K562 (cell line): Measurements from ENCODE around the gene KIFC3.

Source experiments
- ARID1B ChIP-seq: fragments of 450-650 bp; IDR thresholded peaks from 2 replicates; pipeline ENCODE4 v1.6.1; 2016; ENCODE audit warnings: antibody characterized with exemption, mild to moderate bottlenecking, inconsistent platforms
- FOXA1 ChIP-seq: fragments of 450-650 bp; IDR thresholded peaks from 2 replicates; pipeline ENCODE4 v1.6.1; 2016; ENCODE audit warnings: mild to moderate bottlenecking, borderline replicate concordance
- NELFE ChIP-seq: IDR thresholded peaks from 2 replicates; pipeline ENCODE4 v1.6.1; 2011; ENCODE audit warnings: mild to moderate bottlenecking; ENCODE audit not compliant: insufficient read depth, insufficient read length
- NRF1 ChIP-seq, 2 experiments: fragments of 450-650 bp; IDR thresholded peaks in 1 of 2; conservative IDR thresholded peaks in 1 of 2; 2 replicates each; pipeline ENCODE4 v1.6.1; 2014; ENCODE audit warnings: mild to moderate bottlenecking in 2 of 2
- SAFB ChIP-seq: fragments of 200-400 bp; formaldehyde crosslinking; IDR thresholded peaks from 2 replicates; pipeline ENCODE4 v1.6.1; 2017; ENCODE audit warnings: low read depth, low read length, borderline replicate concordance
- TEAD2 ChIP-seq: fragments of 450-650 bp; IDR thresholded peaks from 2 replicates; pipeline ENCODE4 v1.6.1; 2016; ENCODE audit warnings: missing genetic modification characterization, control low read depth, missing compliant biosample characterization
- U2AF2 ChIP-seq: fragments of 200-400 bp; formaldehyde crosslinking; optimal IDR thresholded peaks from 2 replicates; pipeline ENCODE3; 2017; ENCODE audit warnings: low read depth, mild to moderate bottlenecking, low read length
- TF ChIP-seq, protein P1 (sequence below), 2 experiments: IDR thresholded peaks in 1 of 2; conservative IDR thresholded peaks in 1 of 2; 2 replicates each; pipeline ENCODE4 v1.6.1; 2016; ENCODE audit warnings: low read depth in 2 of 2, mild to moderate bottlenecking in 1 of 2, missing compliant biosample characterization in 1 of 2, missing genetic modification characterization in 1 of 2, moderate library complexity in 1 of 2
- TF ChIP-seq, protein P2 (sequence below): sonication (generic); formaldehyde crosslinking; IDR thresholded peaks from 2 replicates; pipeline ENCODE4 v1.8.1; 2022; ENCODE audit warnings: missing genetic modification reagents
- TF ChIP-seq, protein P3 (sequence below): sonication (generic); formaldehyde crosslinking; IDR thresholded peaks from 2 replicates; pipeline ENCODE4 v1.4.0; 2020; ENCODE audit warnings: mild to moderate bottlenecking, missing genetic modification reagents
- TF ChIP-seq, protein P4 (sequence below): sonication (generic); formaldehyde crosslinking; IDR thresholded peaks from 2 replicates; pipeline ENCODE4 v1.8.0; 2022; ENCODE audit warnings: mild to moderate bottlenecking, missing genetic modification reagents
- TF ChIP-seq, protein P5 (sequence below), 3 experiments: IDR thresholded peaks in 2 of 3; conservative IDR thresholded peaks in 1 of 3; 2 replicates each; pipeline ENCODE4 v1.5.1; 2011 to 2012; ENCODE audit warnings: low read length in 3 of 3, mild to moderate bottlenecking in 3 of 3, control low read depth in 2 of 3, improper control_type of control experiment in 1 of 3, inconsistent platforms in 1 of 3, low read depth in 1 of 3, mixed read lengths in 1 of 3, moderate library complexity in 1 of 3; ENCODE audit not compliant: insufficient read depth in 2 of 3

- TF ChIP-seq NRF1 (conservative IDR thresholded peaks at IDR 0.05 in 1 of 2, IDR thresholded peaks at IDR 0.05 in 1 of 2) (no peak), FOXA1 (no peak), ARID1B (no peak), U2AF2 (no peak), TEAD2 (tag) (no peak), NELFE (no peak), SAFB (no peak)
- TF ChIP-seq, protein P1, sequence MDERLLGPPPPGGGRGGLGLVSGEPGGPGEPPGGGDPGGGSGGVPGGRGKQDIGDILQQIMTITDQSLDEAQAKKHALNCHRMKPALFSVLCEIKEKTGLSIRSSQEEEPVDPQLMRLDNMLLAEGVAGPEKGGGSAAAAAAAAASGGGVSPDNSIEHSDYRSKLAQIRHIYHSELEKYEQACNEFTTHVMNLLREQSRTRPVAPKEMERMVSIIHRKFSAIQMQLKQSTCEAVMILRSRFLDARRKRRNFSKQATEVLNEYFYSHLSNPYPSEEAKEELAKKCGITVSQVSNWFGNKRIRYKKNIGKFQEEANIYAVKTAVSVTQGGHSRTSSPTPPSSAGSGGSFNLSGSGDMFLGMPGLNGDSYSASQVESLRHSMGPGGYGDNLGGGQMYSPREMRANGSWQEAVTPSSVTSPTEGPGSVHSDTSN (CRISPR knock-in tag; IDR thresholded peaks at IDR 0.05; ENCODE audit: low read depth): no peak
- TF ChIP-seq, protein P1 (tag; conservative IDR thresholded peaks at IDR 0.05; ENCODE audit: low read depth): no peak
- TF ChIP-seq, protein P2, sequence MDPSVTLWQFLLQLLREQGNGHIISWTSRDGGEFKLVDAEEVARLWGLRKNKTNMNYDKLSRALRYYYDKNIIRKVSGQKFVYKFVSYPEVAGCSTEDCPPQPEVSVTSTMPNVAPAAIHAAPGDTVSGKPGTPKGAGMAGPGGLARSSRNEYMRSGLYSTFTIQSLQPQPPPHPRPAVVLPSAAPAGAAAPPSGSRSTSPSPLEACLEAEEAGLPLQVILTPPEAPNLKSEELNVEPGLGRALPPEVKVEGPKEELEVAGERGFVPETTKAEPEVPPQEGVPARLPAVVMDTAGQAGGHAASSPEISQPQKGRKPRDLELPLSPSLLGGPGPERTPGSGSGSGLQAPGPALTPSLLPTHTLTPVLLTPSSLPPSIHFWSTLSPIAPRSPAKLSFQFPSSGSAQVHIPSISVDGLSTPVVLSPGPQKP: no peak
- TF ChIP-seq, protein P3, sequence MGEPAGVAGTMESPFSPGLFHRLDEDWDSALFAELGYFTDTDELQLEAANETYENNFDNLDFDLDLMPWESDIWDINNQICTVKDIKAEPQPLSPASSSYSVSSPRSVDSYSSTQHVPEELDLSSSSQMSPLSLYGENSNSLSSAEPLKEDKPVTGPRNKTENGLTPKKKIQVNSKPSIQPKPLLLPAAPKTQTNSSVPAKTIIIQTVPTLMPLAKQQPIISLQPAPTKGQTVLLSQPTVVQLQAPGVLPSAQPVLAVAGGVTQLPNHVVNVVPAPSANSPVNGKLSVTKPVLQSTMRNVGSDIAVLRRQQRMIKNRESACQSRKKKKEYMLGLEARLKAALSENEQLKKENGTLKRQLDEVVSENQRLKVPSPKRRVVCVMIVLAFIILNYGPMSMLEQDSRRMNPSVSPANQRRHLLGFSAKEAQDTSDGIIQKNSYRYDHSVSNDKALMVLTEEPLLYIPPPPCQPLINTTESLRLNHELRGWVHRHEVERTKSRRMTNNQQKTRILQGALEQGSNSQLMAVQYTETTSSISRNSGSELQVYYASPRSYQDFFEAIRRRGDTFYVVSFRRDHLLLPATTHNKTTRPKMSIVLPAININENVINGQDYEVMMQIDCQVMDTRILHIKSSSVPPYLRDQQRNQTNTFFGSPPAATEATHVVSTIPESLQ: no peak
- TF ChIP-seq, protein P4, sequence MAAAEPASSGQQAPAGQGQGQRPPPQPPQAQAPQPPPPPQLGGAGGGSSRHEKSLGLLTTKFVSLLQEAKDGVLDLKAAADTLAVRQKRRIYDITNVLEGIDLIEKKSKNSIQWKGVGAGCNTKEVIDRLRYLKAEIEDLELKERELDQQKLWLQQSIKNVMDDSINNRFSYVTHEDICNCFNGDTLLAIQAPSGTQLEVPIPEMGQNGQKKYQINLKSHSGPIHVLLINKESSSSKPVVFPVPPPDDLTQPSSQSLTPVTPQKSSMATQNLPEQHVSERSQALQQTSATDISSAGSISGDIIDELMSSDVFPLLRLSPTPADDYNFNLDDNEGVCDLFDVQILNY (CRISPR knock-in tag): no peak
- TF ChIP-seq, protein P5, sequence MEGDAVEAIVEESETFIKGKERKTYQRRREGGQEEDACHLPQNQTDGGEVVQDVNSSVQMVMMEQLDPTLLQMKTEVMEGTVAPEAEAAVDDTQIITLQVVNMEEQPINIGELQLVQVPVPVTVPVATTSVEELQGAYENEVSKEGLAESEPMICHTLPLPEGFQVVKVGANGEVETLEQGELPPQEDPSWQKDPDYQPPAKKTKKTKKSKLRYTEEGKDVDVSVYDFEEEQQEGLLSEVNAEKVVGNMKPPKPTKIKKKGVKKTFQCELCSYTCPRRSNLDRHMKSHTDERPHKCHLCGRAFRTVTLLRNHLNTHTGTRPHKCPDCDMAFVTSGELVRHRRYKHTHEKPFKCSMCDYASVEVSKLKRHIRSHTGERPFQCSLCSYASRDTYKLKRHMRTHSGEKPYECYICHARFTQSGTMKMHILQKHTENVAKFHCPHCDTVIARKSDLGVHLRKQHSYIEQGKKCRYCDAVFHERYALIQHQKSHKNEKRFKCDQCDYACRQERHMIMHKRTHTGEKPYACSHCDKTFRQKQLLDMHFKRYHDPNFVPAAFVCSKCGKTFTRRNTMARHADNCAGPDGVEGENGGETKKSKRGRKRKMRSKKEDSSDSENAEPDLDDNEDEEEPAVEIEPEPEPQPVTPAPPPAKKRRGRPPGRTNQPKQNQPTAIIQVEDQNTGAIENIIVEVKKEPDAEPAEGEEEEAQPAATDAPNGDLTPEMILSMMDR (IDR thresholded peaks at IDR 0.05 in 2 of 3, conservative IDR thresholded peaks at IDR 0.05 in 1 of 3; ENCODE audit: insufficient read depth in 2 of 3, low read depth in 1 of 3, low read length in 3 of 3): no peak
Observed at GRCh38 chr16:57834936-57835335, 32.6 kb upstream of the KIFC3 start.
